Lower leg skin (tissue), 3 donors: ENCODE measurements around the gene ASIC2.

ENCODE experiments used
- POLR2A ChIP-seq, 2 donors: fragments of 450-650 bp; IDR thresholded peaks; one replicate each; pipeline ENCODE4 v1.6.1; 2016 to 2017; ENCODE audit warnings: antibody characterized with exemption in 2 of 2, mild to moderate bottlenecking in 1 of 2, moderate library complexity in 1 of 2
- TF ChIP-seq, protein P1 (sequence below), 3 donors: fragments of 450-650 bp; IDR thresholded peaks; one replicate each; pipeline ENCODE4 v1.5.1; 2016; ENCODE audit warnings: antibody characterized with exemption in 3 of 3, mild to moderate bottlenecking in 3 of 3, moderate library complexity in 2 of 3

GRCh38 chr17:33300241-33300640, 7.1 kb upstream of the ASIC2 start:
- TF ChIP-seq, protein P1, sequence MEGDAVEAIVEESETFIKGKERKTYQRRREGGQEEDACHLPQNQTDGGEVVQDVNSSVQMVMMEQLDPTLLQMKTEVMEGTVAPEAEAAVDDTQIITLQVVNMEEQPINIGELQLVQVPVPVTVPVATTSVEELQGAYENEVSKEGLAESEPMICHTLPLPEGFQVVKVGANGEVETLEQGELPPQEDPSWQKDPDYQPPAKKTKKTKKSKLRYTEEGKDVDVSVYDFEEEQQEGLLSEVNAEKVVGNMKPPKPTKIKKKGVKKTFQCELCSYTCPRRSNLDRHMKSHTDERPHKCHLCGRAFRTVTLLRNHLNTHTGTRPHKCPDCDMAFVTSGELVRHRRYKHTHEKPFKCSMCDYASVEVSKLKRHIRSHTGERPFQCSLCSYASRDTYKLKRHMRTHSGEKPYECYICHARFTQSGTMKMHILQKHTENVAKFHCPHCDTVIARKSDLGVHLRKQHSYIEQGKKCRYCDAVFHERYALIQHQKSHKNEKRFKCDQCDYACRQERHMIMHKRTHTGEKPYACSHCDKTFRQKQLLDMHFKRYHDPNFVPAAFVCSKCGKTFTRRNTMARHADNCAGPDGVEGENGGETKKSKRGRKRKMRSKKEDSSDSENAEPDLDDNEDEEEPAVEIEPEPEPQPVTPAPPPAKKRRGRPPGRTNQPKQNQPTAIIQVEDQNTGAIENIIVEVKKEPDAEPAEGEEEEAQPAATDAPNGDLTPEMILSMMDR (IDR thresholded peaks at IDR 0.05), result no peak
- TF ChIP-seq POLR2A (IDR thresholded peaks at IDR 0.05), result no peak
